WTC11 (cell line): ENCODE results near the gene CEP68. TPM values are rescaled to one million over a fixed set of nuclear protein-coding genes. Genes with fewer than 3 reads are reported as not detected.

Experiments used
- ATAC-seq: fragments of 200-7000 bp; cut with Tn5 transposase; 2 replicates; pipeline ENCODE4 v1.10.0; 2021; ENCODE audit warnings: mild to moderate bottlenecking, moderate library complexity
- CTCF ChIA-PET: fragments of 300-600 bp; sonication (Branson Sonifier 250); formaldehyde crosslinking; loops from one replicate; lab custom pipeline; 2021; ENCODE audit warnings: antibody characterized with exemption; lab: Charles Lee
- POLR2A ChIA-PET: fragments of 350-600 bp; sonication (Branson Sonifier 250); formaldehyde crosslinking; loops from one replicate; lab custom pipeline; 2021; ENCODE audit warnings: antibody characterized with exemption; lab: Charles Lee
- DNase-seq: peaks from one replicate; pipeline ENCODE4 v3.0.0; 2021; ENCODE audit warnings: low spot score
- H3K27ac Mint-ChIP-seq: 2 replicates; pipeline ENCODE4 v1.8.0; 2021; ENCODE audit warnings: mixed read lengths
- H3K27me3 Mint-ChIP-seq: 2 replicates; pipeline ENCODE4 v1.8.0; 2021; ENCODE audit warnings: low read depth, mild to moderate bottlenecking, moderate library complexity, mixed read lengths
- H3K36me3 Mint-ChIP-seq: 2 replicates; pipeline ENCODE4 v1.8.0; 2021; ENCODE audit warnings: mixed read lengths
- H3K4me1 Mint-ChIP-seq: 2 replicates; pipeline ENCODE4 v1.8.0; 2022; ENCODE audit warnings: mixed read lengths
- H3K4me3 Mint-ChIP-seq: 2 replicates; pipeline ENCODE4 v1.8.0; 2021; ENCODE audit warnings: mild to moderate bottlenecking, moderate library complexity, mixed read lengths
- H3K9me3 Mint-ChIP-seq: 2 replicates; pipeline ENCODE4 v1.8.0; 2021; ENCODE audit warnings: mixed read lengths
- AR ChIP-seq: fragments of 250-450 bp; sonication (Bioruptor Pico); IDR thresholded peaks from 2 replicates; pipeline ENCODE4 v1.9.0; 2021; ENCODE audit warnings: mild to moderate bottlenecking
- ATF1 ChIP-seq: sonication (generic); formaldehyde crosslinking; IDR thresholded peaks from 2 replicates; pipeline ENCODE4 v1.8.1; 2023; ENCODE audit warnings: mild to moderate bottlenecking, moderate library complexity, missing genetic modification reagents
- CREB1 ChIP-seq: sonication (generic); formaldehyde crosslinking; IDR thresholded peaks from 2 replicates; pipeline ENCODE4 v1.8.0; 2023; ENCODE audit warnings: mild to moderate bottlenecking, missing genetic modification reagents
- CREM ChIP-seq: sonication (generic); formaldehyde crosslinking; IDR thresholded peaks from 2 replicates; pipeline ENCODE4 v1.8.1; 2022; ENCODE audit warnings: mild to moderate bottlenecking, missing genetic modification reagents, moderate library complexity
- ERG ChIP-seq: fragments of 250-450 bp; sonication (Bioruptor Pico); IDR thresholded peaks from 2 replicates; pipeline ENCODE4 v1.8.0; 2021; ENCODE audit warnings: mild to moderate bottlenecking
- JUN ChIP-seq: sonication (generic); formaldehyde crosslinking; IDR thresholded peaks from 2 replicates; pipeline ENCODE4 v1.8.0; 2023; ENCODE audit warnings: mild to moderate bottlenecking, missing genetic modification reagents
- STAT6 ChIP-seq: sonication (generic); formaldehyde crosslinking; conservative IDR thresholded peaks from 2 replicates; pipeline ENCODE4 v1.8.1; 2023; ENCODE audit warnings: mild to moderate bottlenecking, low read depth, missing genetic modification reagents, moderate library complexity
- ZNF396 ChIP-seq: fragments of 250-450 bp; sonication (Bioruptor Pico); IDR thresholded peaks from 2 replicates; pipeline ENCODE4 v1.8.0; 2021; ENCODE audit warnings: mild to moderate bottlenecking, moderate library complexity, borderline replicate concordance
- ZNF532 ChIP-seq: fragments of 250-450 bp; sonication (Bioruptor Pico); IDR thresholded peaks from 2 replicates; pipeline ENCODE4 v1.9.0; 2021; ENCODE audit warnings: mild to moderate bottlenecking, borderline replicate concordance
- total RNA-seq: library from RNA; stranded (reverse); gene quantifications from 3 replicates; pipeline ENCODE4 v1.2.3, GENCODE V29; 2021
- TF ChIP-seq, protein P1 (sequence below): sonication (generic); formaldehyde crosslinking; IDR thresholded peaks from 2 replicates; pipeline ENCODE4 v1.8.1; 2022; ENCODE audit warnings: mild to moderate bottlenecking, missing genetic modification reagents, moderate library complexity, borderline replicate concordance
- TF ChIP-seq, protein P2 (sequence below): sonication (generic); formaldehyde crosslinking; IDR thresholded peaks from 2 replicates; pipeline ENCODE4 v1.8.1; 2022; ENCODE audit warnings: mild to moderate bottlenecking, moderate library complexity, missing genetic modification reagents

The CEP68 gene
- total RNA-seq, 1 experiment from 2014 or later, result 16.7 TPM

DNA sequence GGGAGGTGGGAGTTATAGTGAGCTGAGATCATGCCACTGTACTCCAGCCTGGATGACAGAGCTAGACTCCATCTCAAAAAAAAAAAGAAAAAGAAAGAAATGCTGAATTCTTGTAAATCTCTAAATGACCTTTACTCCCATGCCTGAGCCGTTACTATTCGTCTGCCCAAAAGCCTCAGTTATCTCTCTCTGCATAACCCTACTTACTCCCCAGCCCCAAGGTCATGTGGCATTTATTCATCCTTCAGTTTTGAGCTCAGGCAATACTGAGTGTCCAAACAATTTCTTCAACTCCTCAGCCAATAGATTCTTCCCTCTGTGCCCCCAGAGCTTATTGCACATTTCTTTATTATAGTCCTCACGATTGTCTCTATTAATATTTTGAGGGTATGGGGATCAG, 44.9 kb downstream of the CEP68 start (continued):
- TF ChIP-seq STAT6 (no peak), AR (no peak), CREM (CRISPR knock-in tag) (no peak), ATF1 (CRISPR knock-in tag) (no peak)
- TF ChIP-seq, protein P1, sequence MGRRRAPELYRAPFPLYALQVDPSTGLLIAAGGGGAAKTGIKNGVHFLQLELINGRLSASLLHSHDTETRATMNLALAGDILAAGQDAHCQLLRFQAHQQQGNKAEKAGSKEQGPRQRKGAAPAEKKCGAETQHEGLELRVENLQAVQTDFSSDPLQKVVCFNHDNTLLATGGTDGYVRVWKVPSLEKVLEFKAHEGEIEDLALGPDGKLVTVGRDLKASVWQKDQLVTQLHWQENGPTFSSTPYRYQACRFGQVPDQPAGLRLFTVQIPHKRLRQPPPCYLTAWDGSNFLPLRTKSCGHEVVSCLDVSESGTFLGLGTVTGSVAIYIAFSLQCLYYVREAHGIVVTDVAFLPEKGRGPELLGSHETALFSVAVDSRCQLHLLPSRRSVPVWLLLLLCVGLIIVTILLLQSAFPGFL, result no peak
- TF ChIP-seq, all 79 proteins: peak for 0

DNA sequence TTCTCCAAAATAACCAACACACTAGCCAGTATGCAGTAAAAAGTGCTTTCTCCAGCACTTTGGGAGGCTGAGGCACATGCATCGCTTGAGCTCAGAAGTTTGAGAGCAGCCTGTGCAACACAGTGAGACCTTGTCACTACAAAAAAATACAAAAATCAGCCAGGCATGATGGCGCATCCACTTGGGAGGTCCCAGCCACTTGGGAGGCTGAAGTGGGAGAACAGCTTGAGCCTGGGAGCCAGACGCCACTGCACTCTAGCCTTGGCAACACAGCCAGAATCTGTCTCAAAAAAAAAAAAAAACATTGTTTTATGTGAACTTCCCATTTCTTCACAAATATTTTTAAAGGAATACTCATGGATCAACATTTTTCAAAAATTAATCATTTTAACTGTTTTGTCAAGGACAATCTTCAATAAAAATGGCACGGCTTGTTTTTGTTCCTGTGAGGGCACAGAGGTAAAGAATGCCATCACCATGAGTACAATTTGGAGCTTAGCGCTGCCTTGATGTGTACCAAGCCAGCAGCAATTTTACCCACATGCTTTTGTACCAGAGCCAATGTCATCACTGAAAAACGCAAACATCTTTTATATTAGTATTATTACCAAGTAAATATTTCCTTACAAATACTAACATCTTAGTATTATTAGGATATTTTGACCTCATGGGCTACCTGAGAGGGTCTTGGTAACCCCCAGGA, 46.9 kb downstream of the CEP68 start:
- ChIA-PET POLR2A (interaction anchor here (0.6 kb wide), 1 partner anchor 101 kb away, joined by 4 read pairs; no protein-coding TSS in a partner anchor), CTCF (interaction anchor here (0.9 kb wide), 1 partner anchor 32 kb away, joined by 3 read pairs; no protein-coding TSS in a partner anchor)
- Mint-ChIP-seq H3K9me3 (no peaks in the 10 kb centered on the region), H3K27ac (no peak overlapping the region), H3K4me3 (no peak overlapping the region), H3K27me3 (no peaks in the 10 kb centered on the region), H3K4me1 (no peaks in the 10 kb centered on the region), H3K36me3 (peaks cover 28% of the 10 kb centered on the region)
- DNase-seq (no peak), ATAC-seq (no peak)
- TF ChIP-seq ZNF532 (CRISPR knock-in tag) (no peak), JUN (CRISPR knock-in tag) (no peak), CREB1 (CRISPR knock-in tag) (no peak), ERG (CRISPR knock-in tag) (no peak), ZNF396 (no peak)
- TF ChIP-seq, protein P2, sequence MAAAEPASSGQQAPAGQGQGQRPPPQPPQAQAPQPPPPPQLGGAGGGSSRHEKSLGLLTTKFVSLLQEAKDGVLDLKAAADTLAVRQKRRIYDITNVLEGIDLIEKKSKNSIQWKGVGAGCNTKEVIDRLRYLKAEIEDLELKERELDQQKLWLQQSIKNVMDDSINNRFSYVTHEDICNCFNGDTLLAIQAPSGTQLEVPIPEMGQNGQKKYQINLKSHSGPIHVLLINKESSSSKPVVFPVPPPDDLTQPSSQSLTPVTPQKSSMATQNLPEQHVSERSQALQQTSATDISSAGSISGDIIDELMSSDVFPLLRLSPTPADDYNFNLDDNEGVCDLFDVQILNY (CRISPR knock-in tag), result no peak
